ENCODE measurements around the gene COG2.

Gene COG2

DNA sequence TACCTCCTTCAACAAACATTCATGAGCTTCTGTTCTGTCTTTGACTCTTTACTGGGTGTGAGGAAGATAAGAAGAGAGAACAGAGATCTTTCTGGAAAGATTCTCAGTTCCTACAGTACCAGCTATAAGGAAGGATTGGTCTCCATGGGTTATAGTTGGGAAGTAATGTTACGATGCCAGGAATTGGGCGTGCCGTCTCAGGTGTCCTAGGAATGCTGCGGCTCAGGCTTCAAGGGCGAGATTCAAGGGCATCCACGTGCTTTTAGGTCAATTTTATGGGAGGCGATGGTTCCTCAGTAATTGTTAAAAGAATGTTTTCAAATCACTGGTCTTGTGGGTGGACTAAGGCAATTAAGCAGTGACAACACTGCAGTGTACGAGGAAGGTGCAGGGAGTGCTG, 27.3 kb downstream of the COG2 start (continued):
- TF ChIP-seq YY2 (tag by site-specific recombination; IDR thresholded peaks at IDR 0.05): no peak

DNA sequence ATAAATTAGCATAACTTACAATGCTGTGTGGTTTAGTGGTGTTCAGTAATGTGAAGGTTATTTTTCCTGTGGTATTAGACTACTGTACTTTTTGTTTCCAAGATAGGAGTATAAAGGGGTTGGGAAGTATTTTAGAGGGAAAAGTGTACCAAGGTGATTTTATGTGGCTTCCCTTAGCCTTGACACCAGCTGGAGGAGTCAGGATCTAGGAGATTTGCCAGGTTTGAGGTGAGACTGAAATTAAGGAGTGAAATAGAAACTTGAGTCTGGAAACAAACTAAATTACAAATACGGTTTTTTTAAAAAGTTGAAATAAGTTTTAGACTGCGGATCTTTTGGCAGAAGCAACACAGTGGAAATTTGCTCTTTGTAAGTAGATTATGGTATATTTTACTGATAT, 32.3 kb downstream of the COG2 start:
- POLR2A ChIA-PET: no interaction called here
- H3K4me3 ChIP-seq (ENCODE audit: low read depth, low read length): no peak overlapping the region
- no peaks in the 10 kb centered on the region for H3K9me3 ChIP-seq (ENCODE audit: control insufficient read depth, insufficient read depth, low read depth, low read length)
- peaks cover 47 to 94% of the 10 kb centered on the region in 2 experiments for H3K36me3 ChIP-seq (ENCODE audit: control insufficient read depth in 2 of 2, insufficient read depth in 1 of 2, low read length in 2 of 2)
- TF ChIP-seq ZNF423 (tag by site-specific recombination; IDR thresholded peaks at IDR 0.05): no peak
- TF ChIP-seq SP3 (tag by site-specific recombination; IDR thresholded peaks at IDR 0.05): no peak
- no peak for TF ChIP-seq GLIS1 (tag by site-specific recombination; IDR thresholded peaks at IDR 0.05)
- TF ChIP-seq, protein P1, sequence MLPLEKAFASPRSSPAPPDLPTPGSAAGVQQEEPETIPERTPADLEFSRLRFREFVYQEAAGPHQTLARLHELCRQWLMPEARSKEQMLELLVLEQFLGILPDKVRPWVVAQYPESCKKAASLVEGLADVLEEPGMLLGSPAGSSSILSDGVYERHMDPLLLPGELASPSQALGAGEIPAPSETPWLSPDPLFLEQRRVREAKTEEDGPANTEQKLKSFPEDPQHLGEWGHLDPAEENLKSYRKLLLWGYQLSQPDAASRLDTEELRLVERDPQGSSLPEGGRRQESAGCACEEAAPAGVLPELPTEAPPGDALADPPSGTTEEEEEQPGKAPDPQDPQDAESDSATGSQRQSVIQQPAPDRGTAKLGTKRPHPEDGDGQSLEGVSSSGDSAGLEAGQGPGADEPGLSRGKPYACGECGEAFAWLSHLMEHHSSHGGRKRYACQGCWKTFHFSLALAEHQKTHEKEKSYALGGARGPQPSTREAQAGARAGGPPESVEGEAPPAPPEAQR (tag by site-specific recombination; IDR thresholded peaks at IDR 0.05): no peak
- TF ChIP-seq, protein P2, sequence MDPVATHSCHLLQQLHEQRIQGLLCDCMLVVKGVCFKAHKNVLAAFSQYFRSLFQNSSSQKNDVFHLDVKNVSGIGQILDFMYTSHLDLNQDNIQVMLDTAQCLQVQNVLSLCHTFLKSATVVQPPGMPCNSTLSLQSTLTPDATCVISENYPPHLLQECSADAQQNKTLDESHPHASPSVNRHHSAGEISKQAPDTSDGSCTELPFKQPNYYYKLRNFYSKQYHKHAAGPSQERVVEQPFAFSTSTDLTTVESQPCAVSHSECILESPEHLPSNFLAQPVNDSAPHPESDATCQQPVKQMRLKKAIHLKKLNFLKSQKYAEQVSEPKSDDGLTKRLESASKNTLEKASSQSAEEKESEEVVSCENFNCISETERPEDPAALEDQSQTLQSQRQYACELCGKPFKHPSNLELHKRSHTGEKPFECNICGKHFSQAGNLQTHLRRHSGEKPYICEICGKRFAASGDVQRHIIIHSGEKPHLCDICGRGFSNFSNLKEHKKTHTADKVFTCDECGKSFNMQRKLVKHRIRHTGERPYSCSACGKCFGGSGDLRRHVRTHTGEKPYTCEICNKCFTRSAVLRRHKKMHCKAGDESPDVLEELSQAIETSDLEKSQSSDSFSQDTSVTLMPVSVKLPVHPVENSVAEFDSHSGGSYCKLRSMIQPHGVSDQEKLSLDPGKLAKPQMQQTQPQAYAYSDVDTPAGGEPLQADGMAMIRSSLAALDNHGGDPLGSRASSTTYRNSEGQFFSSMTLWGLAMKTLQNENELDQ (tag by site-specific recombination; IDR thresholded peaks at IDR 0.05; ENCODE audit: low read depth): no peak
- no peak for TF ChIP-seq ZNF777 (tag by site-specific recombination; IDR thresholded peaks at IDR 0.05; ENCODE audit: borderline replicate concordance)
- TF ChIP-seq KLF16 (tag by site-specific recombination; IDR thresholded peaks at IDR 0.05): no peak
- TF ChIP-seq ZNF529 (tag by site-specific recombination; IDR thresholded peaks at IDR 0.05; ENCODE audit: insufficient replicate concordance): no peak
- no peak for TF ChIP-seq ZNF558 (tag by site-specific recombination; IDR thresholded peaks at IDR 0.05)
- TF ChIP-seq ZNF830 (tag by site-specific recombination; IDR thresholded peaks at IDR 0.05; ENCODE audit: low read depth): no peak
- TF ChIP-seq ZBTB1 (tag by site-specific recombination; IDR thresholded peaks at IDR 0.05): no peak
- TF ChIP-seq ZNF211 (tag by site-specific recombination; IDR thresholded peaks at IDR 0.05; ENCODE audit: low read depth): no peak
- TF ChIP-seq ZNF501 (tag by site-specific recombination; IDR thresholded peaks at IDR 0.05): no peak
- no peaks in the 10 kb centered on the region for H3K4me1 ChIP-seq (ENCODE audit: control insufficient read depth, insufficient read depth, low read length)
- H3K27ac ChIP-seq (ENCODE audit: extremely low read depth, low read depth, low read length): no peak overlapping the region
- CTCF ChIA-PET: interaction anchor here (1.7 kb wide), 1 partner anchor 33 kb away, joined by 5 read pairs; the partner anchor contains the start of gene COG2

DNA sequence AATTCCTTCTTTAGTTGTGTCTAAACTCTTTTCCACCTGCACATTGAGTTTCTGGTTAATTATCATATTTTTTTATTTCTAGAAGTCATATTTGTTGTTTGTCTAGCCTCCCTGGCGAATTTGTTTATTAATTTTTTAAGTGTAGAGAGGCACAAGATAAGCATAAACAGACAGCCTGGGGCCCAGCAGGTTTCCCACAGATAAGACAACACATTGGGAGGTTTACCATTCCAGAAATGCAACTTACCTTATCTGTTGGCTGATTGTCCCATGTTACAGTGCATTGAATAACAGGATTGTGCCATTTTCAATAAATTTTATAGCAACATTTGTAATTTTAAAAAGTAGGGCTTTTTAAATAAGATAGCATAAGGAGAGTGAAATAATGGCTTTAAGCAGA, 34.9 kb downstream of the COG2 start:
- ChIA-PET POLR2A (no interaction called here), CTCF (no interaction called here)
- Histone ChIP-seq H3K36me3 (ENCODE audit: control insufficient read depth in 2 of 2, insufficient read depth in 1 of 2, low read length in 2 of 2) (peaks cover 36 to 84% of the 10 kb centered on the region in 2 experiments), H3K4me3 (ENCODE audit: low read depth, low read length) (no peak overlapping the region), H3K9me3 (ENCODE audit: control insufficient read depth, insufficient read depth, low read depth, low read length) (no peaks in the 10 kb centered on the region), H3K4me1 (ENCODE audit: control insufficient read depth, insufficient read depth, low read length) (peaks cover 13% of the 10 kb centered on the region; the same call in 1 of the 2 replicates), H3K27ac (ENCODE audit: extremely low read depth, low read depth, low read length) (no peak overlapping the region)
- TF ChIP-seq ZNF707 (tag by site-specific recombination; IDR thresholded peaks at IDR 0.05): no peak
- TF ChIP-seq ZNF23 (tag by site-specific recombination; IDR thresholded peaks at IDR 0.05; ENCODE audit: borderline replicate concordance): no peak
- TF ChIP-seq, protein P3, sequence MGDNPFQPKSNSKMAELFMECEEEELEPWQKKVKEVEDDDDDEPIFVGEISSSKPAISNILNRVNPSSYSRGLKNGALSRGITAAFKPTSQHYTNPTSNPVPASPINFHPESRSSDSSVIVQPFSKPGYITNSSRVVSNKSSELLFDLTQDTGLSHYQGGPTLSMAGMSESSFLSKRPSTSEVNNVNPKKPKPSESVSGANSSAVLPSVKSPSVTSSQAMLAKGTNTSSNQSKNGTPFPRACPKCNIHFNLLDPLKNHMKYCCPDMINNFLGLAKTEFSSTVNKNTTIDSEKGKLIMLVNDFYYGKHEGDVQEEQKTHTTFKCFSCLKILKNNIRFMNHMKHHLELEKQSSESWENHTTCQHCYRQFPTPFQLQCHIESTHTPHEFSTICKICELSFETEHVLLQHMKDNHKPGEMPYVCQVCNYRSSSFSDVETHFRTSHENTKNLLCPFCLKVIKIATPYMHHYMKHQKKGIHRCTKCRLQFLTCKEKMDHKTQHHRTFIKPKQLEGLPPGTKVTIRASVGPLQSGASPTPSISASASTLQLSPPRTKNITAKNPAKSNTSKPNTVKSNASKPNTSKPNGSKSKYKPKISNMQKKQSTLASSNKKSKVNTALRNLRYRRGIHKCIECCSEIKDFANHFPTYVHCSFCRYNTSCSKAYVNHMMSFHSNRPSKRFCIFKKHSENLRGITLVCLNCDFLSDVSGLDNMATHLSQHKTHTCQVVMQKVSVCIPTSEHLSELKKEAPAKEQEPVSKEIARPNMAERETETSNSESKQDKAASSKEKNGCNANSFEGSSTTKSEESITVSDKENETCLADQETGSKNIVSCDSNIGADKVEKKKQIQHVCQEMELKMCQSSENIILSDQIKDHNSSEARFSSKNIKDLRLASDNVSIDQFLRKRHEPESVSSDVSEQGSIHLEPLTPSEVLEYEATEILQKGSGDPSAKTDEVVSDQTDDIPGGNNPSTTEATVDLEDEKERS (tag by site-specific recombination; IDR thresholded peaks at IDR 0.05): no peak
- no peak for TF ChIP-seq ZNF114 (tag by site-specific recombination; IDR thresholded peaks at IDR 0.05)
- no peak for TF ChIP-seq ZNF274 (IDR thresholded peaks at IDR 0.05; ENCODE audit: low read length)
- no peak for TF ChIP-seq ZNF274 (tag by site-specific recombination; IDR thresholded peaks at IDR 0.05; ENCODE audit: borderline replicate concordance)
- TF ChIP-seq, protein P4, sequence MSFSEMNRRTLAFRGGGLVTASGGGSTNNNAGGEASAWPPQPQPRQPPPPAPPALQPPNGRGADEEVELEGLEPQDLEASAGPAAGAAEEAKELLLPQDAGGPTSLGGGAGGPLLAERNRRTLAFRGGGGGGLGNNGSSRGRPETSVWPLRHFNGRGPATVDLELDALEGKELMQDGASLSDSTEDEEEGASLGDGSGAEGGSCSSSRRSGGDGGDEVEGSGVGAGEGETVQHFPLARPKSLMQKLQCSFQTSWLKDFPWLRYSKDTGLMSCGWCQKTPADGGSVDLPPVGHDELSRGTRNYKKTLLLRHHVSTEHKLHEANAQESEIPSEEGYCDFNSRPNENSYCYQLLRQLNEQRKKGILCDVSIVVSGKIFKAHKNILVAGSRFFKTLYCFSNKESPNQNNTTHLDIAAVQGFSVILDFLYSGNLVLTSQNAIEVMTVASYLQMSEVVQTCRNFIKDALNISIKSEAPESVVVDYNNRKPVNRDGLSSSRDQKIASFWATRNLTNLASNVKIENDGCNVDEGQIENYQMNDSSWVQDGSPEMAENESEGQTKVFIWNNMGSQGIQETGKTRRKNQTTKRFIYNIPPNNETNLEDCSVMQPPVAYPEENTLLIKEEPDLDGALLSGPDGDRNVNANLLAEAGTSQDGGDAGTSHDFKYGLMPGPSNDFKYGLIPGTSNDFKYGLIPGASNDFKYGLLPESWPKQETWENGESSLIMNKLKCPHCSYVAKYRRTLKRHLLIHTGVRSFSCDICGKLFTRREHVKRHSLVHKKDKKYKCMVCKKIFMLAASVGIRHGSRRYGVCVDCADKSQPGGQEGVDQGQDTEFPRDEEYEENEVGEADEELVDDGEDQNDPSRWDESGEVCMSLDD (tag by site-specific recombination; IDR thresholded peaks at IDR 0.05): no peak
- TF ChIP-seq ZNF660 (tag by site-specific recombination; IDR thresholded peaks at IDR 0.05): no peak
